GM12865 (cell line): ENCODE data around the gene TANGO2.

Experiments
- DNase-seq: peaks from one replicate; pipeline ENCODE4 v3.0.0; 2010; ENCODE audit warnings: low read depth
- H3K4me3 ChIP-seq: 2 replicates; pipeline ENCODE4 v1.5.1; 2011; ENCODE audit warnings: mild to moderate bottlenecking, low read depth, low read length, control low read depth
- TF ChIP-seq, protein P1 (sequence below): IDR thresholded peaks from 2 replicates; pipeline ENCODE4 v1.5.1; 2011; ENCODE audit warnings: low read length, control low read depth, low read depth, inconsistent platforms; ENCODE audit not compliant: insufficient read depth; ENCODE audit errors: missing control alignments

Gene TANGO2

DNA sequence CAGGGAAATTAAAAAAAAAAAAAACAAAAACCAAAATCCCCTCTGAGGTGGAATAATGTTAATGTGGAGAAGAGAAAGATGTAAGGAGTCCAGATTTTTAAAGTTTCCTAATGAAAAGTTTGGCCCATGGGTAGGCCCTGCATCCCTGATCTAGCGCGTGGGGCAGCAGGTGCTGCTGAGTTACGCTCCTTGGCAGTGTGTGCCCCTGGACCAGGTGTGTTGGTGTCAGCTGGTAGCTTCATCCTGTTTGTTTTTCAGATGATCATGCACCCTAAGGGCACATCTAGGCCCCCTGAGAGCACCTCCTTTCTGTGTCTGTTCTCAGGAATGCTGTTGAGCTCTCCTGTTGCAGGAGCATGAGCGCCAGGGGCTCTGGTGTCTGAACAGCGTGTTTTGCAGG is 65.9 kb downstream of the TANGO2 start:
- no peak overlapping the region for H3K4me3 ChIP-seq
- TF ChIP-seq, protein P1, sequence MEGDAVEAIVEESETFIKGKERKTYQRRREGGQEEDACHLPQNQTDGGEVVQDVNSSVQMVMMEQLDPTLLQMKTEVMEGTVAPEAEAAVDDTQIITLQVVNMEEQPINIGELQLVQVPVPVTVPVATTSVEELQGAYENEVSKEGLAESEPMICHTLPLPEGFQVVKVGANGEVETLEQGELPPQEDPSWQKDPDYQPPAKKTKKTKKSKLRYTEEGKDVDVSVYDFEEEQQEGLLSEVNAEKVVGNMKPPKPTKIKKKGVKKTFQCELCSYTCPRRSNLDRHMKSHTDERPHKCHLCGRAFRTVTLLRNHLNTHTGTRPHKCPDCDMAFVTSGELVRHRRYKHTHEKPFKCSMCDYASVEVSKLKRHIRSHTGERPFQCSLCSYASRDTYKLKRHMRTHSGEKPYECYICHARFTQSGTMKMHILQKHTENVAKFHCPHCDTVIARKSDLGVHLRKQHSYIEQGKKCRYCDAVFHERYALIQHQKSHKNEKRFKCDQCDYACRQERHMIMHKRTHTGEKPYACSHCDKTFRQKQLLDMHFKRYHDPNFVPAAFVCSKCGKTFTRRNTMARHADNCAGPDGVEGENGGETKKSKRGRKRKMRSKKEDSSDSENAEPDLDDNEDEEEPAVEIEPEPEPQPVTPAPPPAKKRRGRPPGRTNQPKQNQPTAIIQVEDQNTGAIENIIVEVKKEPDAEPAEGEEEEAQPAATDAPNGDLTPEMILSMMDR: no peak
- no peak for DNase-seq

DNA sequence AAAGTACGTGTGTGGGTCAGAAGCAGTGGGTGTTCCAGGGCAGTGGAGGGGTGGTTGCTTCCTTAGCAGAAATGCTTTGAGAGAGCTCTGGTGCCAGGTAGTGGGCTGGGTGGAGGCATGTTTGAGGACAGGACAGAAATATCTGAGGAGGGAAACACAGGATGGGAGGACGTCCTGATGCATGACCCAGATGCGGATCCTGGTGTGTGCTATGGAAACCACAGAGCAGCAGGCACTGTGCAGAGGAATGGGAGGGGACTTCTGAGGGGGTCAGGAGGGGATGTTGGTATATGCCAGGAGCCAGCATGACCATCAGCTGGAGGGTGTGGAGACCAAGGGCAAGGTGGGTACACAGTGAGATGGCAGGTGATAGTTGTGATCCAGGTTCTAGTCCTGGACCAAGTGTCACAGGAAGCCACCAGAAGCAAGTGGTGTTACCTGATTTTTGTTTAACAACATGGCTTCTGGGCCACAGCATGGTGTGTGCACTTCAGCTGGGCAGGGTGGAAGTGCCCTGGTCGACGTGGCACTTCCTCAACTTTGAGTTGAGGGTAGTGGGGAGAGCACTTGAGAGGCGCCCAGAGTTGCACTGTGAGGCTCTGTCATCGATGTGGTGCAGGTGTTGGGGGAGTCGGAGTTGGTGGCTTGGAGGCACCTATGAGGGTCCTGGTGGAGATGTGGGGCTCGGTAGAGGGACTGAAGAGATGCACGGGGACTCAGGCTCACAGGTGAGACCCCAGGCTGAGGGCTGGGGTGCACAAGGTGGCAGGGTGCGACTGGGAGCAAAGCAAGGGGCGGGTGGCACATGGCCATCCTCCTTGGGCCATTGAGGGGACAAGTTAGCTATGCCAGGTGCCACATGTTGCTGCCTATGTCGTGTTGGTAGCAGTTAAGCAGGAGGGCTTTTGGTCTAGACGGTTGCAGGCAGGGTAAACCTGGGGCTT is 66.7 kb downstream of the TANGO2 start:
- TF ChIP-seq, protein P1: no peak
- no peak for DNase-seq
- H3K4me3 ChIP-seq: no peak overlapping the region

DNA sequence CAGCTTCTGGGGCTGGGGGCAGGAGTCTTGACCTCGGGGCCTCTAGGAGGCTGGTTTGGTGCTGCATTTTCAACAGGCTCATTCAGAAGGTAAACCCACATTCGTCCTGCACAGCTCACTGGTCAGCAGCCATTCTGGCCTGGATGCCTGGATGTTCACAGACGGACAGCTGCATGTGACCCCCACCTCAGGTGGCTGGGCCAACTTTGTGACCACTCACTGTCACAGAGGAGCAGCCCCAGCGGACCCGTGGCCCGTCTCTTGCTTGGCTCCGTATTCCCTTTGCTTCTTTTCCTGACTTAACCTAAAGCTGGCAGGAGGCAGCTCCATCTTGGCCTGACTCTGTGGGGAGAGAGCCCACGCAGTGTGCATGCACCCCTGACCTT is 67.3 kb downstream of the TANGO2 start:
- TF ChIP-seq, protein P1: no peak
- H3K4me3 ChIP-seq: no peak overlapping the region
- DNase-seq: no peak

DNA sequence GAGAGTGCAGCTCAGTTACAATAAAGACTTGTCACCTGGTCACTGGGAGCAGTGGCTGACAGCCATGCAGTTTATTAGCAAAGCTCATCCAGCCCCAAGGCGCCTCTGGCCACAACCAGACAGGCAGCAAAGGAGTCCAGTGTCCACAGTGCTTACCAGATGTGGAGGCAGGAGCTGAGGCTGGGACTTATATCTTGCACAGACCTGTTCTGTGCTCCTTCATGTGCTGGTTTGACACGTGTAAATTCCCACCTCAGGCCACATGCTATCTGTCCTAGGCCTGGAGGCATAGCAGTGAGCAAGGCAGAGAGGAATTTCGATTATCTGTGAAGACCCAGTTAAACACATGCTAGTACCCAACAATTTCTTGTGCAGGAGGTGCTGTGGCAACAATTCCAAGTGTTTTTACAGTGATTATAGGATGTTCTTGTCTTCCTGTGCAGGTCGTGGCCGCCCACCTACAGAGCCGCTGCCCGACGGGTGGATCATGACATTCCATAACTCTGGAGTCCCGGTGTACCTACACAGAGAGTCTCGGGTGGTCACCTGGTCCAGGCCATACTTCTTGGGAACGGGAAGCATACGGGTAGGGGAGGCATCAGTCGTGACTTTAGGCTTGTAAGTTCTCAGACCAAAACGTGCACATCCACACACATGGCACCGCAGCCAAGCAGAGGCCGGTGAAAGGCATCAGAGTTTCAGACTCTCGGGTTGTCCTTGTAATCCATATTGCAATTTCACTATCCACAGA is 68.5 kb downstream of the TANGO2 start:
- TF ChIP-seq, protein P1: no peak
- no peak overlapping the region for H3K4me3 ChIP-seq
- DNase-seq: no peak

DNA sequence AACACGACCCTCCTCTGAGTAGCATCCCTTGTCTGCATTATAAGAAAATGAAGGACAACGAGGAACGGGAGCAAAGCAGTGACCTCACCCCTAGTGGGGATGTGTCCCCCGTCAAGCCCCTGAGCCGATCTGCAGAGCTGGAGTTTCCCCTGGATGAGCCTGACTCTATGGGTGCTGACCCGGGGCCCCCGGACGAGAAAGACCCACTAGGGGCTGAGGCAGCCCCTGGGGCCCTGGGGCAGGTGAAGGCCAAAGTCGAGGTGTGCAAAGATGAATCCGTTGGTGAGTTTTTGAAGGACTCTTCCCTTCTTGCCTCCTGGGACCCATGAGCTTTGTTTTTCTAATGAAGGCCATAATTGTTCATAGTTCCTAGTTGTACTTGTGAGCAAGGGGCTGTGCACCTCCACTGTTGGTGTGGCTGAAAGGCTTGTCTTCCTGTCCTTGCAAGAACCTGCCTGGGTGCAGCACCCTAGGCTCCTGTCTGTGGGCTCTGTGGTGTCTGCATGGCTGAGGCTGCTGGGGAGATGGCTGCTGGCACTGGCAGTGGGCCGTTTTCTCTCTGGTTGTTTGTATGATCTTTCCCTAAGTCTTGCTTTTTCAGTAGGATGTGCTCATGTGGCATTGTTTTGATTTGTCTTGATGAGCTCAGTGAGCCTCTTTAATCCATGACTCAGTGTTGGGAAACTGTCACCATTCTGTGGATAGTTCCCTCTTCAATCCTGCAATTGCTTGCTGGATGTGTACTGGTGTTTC is 69.2 kb downstream of the TANGO2 start:
- H3K4me3 ChIP-seq: no peak overlapping the region
- DNase-seq: no peak
- TF ChIP-seq, protein P1: no peak

DNA sequence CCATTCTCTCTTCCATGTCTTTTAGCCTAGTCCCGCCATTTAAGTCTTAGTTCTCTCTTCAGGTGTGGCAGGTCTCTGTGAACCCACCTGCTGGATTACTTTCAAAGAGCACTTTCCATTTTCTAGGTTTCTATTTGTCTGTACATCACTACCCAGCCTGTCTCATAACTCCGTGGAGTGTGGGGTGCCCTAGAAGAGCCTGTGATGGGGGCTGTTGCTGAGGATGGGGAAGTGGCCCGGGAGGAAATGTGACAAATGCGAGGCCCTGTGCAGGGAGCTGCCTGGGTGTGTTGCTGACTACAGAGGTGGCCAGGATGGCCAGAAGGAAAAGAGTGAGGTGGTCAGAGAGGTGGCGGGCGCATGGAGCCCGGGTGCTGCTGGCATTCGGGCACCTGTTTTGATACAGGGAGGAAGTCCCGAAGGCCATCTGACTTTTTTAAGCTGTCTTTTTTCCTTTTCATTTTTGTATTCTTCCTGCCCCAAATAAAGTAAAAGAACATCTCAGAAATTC is 69.9 kb downstream of the TANGO2 start:
- TF ChIP-seq, protein P1: no peak
- DNase-seq: no peak
- H3K4me3 ChIP-seq: no peak overlapping the region
